SW480 (cell line): ENCODE data around the gene OR10A4.
"Not testable (repeated sequence)": the region's sequence is repeated elsewhere in the genome, so short reads cannot be mapped to it uniquely, and the experiment has no call there.

Source experiments
- DNase-seq: peaks from one replicate; pipeline ENCODE4 v3.0.0-alpha.2; 2016; ENCODE audit warnings: low spot score

Gene OR10A4

GRCh38 chr11:6898911-6899310, 22.5 kb downstream of the OR10A4 start:
- DNase-seq = no peak

DNA sequence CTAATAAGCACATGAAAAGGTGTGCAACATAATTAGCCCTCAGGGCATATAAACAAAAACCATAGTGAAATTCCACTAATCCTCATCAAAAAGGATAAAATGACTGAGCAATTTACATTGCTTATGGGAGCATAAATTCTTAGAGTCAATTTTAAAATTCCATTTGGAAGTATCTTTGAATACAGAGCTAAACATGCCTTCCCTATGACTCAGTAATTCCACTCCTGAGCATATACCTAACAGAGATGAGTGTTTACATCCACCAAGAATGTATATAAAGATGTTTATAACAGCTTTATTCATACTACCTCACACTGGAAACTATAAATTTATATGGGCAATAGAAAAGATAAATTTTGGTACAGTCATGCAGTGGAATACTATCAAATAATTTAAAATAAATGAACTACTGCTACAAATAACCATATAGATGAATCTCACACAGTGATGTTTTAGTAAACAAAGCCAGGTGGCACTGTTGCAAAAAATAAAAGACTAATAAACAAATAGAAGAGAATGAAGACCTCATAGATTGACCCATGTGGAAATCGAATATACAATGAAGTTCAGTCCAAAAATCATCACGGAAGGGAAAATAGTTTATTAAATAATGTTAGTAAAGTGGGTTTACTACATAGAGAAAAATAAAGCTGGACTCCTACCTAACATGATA, 24.0 kb downstream of the OR10A4 start:
- DNase-seq = peak; percentile 7

DNA sequence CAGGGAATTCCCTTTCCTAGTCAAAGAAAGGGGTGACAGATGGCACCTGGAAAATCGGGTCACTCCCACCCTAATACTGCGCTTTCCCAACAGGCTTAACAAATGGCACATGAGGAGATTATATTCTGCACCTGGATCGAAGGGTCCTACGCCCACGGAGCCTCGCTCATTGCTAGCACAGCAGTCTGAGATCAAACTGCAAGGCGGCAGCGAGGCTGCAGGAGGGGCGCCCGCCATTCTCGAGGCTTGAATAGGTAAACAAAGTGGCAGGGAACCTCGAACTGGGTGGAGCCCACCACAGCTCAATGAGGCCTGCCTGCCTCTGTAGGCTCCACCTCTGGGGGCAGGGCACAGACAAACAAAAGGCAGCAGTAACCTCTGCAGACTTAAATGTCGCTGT, 28.4 kb downstream of the OR10A4 start:
- not testable (repeated sequence) for DNase-seq

DNA sequence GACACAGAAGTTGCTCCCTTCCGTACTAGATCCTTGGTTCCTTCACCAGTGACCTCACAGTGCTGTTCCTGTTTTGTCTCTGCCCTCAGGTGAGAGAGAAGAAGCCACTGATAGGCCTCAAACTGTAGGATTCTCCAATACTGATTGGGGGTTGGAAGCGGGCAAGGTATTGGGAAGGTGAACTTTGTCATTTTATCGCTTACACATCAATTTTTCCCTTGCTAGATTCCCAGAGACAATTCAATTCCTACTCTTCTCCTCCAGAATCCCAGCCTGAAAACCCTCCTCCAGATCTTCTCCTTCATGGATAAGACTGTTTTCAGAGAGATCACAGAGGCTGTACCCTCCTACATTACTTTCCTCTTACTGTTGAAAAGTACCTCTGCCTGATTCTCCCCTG, 35.0 kb downstream of the OR10A4 start:
- no peak for DNase-seq

DNA sequence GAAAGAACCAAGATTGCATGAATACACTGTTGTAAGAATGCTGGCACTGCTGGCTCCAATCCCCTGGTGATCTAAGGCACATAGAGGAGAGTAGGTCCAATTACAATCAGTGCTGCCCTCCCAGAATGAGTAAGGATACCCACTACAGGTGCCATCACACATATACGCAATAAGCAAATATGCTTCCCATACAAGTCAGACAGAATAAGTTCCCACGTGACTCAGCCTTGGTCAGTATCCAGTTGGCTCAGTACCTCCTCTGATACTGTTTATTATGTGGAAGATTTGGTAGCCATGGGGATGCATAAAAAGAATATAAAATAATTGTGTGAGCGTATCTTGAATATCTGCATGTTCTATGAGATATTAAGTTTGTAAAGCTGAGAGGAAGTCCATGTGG, 35.5 kb downstream of the OR10A4 start:
- no peak for DNase-seq

DNA sequence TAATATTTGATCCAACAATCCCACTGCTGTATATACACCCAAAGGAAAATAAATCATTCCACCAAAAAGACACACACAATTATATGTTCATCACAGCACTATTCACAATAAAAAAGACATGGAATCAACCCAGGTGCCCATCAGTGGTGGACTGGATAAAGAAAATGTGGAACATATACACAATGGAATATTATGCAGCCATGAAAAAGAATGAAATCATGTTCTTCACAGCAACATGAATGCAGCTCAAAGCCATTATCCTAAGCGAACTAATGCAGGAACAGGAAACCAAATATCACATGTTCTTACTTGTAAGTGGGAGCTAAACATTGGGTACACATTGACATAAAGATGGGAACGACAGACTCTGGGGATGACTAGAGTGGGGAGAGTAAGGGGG, 43.3 kb downstream of the OR10A4 start:
- no peak for DNase-seq

DNA sequence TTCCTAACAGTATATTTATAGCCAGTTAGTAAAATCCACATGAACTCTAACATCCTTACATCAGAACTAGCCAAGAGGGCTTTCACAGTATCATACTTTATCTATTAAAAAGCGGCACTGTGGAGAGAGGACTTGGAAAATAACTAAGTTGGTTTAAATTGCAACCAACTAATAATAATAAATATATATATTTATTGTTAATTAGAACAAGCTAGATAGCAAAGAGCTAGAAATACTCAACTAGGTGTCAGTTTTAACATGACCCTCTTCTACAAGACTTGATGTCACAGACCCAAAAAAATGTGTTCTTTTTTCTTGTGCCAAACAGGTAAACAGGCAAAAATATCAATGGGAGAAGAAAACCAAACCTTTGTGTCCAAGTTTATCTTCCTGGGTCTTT, 44.3 kb downstream of the OR10A4 start, which contains the start of gene OR2D3:
OR2D3 (plus strand) TSS at position 301 of the 400 bp plus-strand sequence; CDS start at position 301, 0 bp downstream.
- no peak for DNase-seq

- no peak for DNase-seq
These were observed 48.7 kb downstream of the OR10A4 start for GRCh38 chr11:6925007-6925577.

GRCh38 chr11:6925636-6926207, 49.3 kb downstream of the OR10A4 start:
- DNase-seq = peak; percentile 79

GRCh38 chr11:6926208-6927029, 50.0 kb downstream of the OR10A4 start, which contains the start of gene ZNF215:
Gene ZNF215 (plus strand): TSS chr11:6926426. CDS start chr11:6932273, 5,847 bp downstream.
- peak; percentile 90 for DNase-seq

DNA sequence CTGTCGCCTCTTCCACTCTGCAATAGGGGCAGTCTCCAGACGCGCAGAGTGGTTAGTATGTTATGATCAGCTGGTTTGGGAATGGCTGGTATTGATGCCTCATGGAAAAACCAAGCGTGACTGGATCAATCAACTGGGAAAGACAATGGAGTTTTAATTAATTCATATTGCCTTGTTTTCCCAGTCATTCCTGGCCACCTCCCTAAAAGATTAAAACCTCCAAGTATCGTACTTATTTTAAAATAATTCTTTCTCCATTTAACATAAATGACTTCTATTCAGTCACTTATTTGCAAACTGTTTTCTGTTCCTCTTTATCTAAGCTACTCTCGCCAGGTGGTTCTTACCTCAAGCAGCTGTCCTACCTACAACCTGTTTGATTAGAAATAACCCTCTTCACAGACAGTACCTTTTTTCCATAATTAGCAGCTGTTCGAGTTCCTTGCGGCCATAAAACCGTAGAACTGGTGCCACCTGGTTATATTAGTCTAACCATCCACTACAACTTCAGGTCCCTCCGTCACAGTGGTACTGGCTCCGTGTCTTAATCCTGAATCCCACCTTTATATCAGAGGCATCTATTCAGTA, 50.7 kb downstream of the OR10A4 start:
- peak; percentile 22 for DNase-seq
